HCT116 (cell line): ENCODE results near the gene TMIGD2.

ENCODE experiments used
- CBX3 ChIP-seq: IDR thresholded peaks from 2 replicates; pipeline ENCODE4 v1.6.1; 2012; ENCODE audit warnings: low read depth
- CEBPB ChIP-seq: IDR thresholded peaks from 2 replicates; pipeline ENCODE4 v1.6.1; 2012; ENCODE audit warnings: low read depth
- EZH2 ChIP-seq: fragments of 200-600 bp; sonication (generic); IDR thresholded peaks from 2 replicates; pipeline ENCODE4 v1.6.1; 2017; ENCODE audit warnings: antibody characterized with exemption, mixed run types
- EZH2phosphoT487 ChIP-seq: fragments of 200-600 bp; IDR thresholded peaks from 2 replicates; pipeline ENCODE4 v1.6.1; 2018; ENCODE audit warnings: antibody characterized with exemption, borderline replicate concordance
- POLR2A ChIP-seq: IDR thresholded peaks from 2 replicates; pipeline ENCODE4 v1.7.0; 2011; ENCODE audit warnings: borderline replicate concordance; ENCODE audit not compliant: insufficient read depth, insufficient read length; ENCODE audit errors: extremely low read depth
- POLR2AphosphoS5 ChIP-seq: IDR thresholded peaks from 2 replicates; pipeline ENCODE4 v1.6.1; 2011; ENCODE audit warnings: mild to moderate bottlenecking, low read depth, low read length, moderate library complexity
- SP1 ChIP-seq: IDR thresholded peaks from 2 replicates; pipeline ENCODE4 v1.6.1; 2012; ENCODE audit warnings: low read depth
- TCF7L2 ChIP-seq: IDR thresholded peaks from 2 replicates; pipeline ENCODE4 v1.7.0; 2011; ENCODE audit warnings: borderline replicate concordance, inconsistent platforms; ENCODE audit not compliant: insufficient read depth, insufficient read length; ENCODE audit errors: extremely low read depth
- YY1 ChIP-seq: IDR thresholded peaks from 2 replicates; pipeline ENCODE4 v1.6.1; 2011; ENCODE audit warnings: low read length, low read depth, moderate library complexity, mild to moderate bottlenecking; ENCODE audit not compliant: insufficient replicate concordance; ENCODE audit errors: extremely low read depth
- ZNF274 ChIP-seq: fragments of 200-500 bp; sonication (Bioruptor generic); IDR thresholded peaks from 2 replicates; pipeline ENCODE4 v1.6.1; 2014; ENCODE audit warnings: mild to moderate bottlenecking, low read depth, low read length, inconsistent platforms
- TF ChIP-seq, protein P1 (sequence below): IDR thresholded peaks from 2 replicates; pipeline ENCODE4 v1.6.1; 2012
- TF ChIP-seq, protein P2 (sequence below), 3 experiments: fragments of 200-600 bp in 1 of 3; sonication (generic) in 1 of 3; IDR thresholded peaks in 2 of 3; conservative IDR thresholded peaks in 1 of 3; 2 replicates each; pipeline ENCODE4 v1.5.1; 2012 to 2017; ENCODE audit warnings: low read depth in 2 of 3, low read length in 2 of 3, antibody characterized with exemption in 1 of 3, borderline replicate concordance in 1 of 3, control low read depth in 1 of 3, mild to moderate bottlenecking in 1 of 3, mixed read lengths in 1 of 3, mixed run types in 1 of 3, moderate library complexity in 1 of 3; ENCODE audit not compliant: insufficient read depth in 1 of 3
- TF ChIP-seq, protein P3 (sequence below): IDR thresholded peaks from 2 replicates; pipeline ENCODE4 v1.6.1; 2012; ENCODE audit warnings: low read depth
- TF ChIP-seq, protein P4 (sequence below): IDR thresholded peaks from 2 replicates; pipeline ENCODE4 v1.6.1; 2012

DNA sequence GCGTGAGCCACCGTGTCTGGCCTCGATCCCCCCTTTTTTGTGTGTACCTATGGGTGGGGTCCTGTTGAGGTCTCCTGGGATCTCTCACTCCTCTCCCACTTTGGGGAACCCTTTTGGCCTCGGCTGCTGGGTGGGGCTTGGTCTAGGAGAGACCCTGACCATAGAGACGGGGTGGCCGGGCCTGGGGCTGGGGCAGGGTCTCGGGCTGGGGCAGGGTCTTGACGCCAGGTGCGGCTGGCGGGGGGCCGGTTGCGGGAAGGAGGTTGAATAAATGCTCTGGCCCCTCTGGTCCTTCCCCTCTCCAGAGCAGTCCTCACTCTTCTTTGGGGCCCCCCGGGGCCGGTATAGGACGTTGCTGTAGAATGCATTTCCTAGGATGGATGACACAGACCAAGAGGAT, 9.7 kb downstream of the TMIGD2 start:
- no peak for TF ChIP-seq POLR2A
- TF ChIP-seq, protein P1, sequence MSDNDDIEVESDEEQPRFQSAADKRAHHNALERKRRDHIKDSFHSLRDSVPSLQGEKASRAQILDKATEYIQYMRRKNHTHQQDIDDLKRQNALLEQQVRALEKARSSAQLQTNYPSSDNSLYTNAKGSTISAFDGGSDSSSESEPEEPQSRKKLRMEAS = no peak
- TF ChIP-seq, protein P2, sequence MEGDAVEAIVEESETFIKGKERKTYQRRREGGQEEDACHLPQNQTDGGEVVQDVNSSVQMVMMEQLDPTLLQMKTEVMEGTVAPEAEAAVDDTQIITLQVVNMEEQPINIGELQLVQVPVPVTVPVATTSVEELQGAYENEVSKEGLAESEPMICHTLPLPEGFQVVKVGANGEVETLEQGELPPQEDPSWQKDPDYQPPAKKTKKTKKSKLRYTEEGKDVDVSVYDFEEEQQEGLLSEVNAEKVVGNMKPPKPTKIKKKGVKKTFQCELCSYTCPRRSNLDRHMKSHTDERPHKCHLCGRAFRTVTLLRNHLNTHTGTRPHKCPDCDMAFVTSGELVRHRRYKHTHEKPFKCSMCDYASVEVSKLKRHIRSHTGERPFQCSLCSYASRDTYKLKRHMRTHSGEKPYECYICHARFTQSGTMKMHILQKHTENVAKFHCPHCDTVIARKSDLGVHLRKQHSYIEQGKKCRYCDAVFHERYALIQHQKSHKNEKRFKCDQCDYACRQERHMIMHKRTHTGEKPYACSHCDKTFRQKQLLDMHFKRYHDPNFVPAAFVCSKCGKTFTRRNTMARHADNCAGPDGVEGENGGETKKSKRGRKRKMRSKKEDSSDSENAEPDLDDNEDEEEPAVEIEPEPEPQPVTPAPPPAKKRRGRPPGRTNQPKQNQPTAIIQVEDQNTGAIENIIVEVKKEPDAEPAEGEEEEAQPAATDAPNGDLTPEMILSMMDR (IDR thresholded peaks at IDR 0.05 in 2 of 3, conservative IDR thresholded peaks at IDR 0.05 in 1 of 3; ENCODE audit: borderline replicate concordance in 1 of 3, insufficient read depth in 1 of 3, low read depth in 2 of 3, low read length in 2 of 3) = no peak
- no peak for TF ChIP-seq POLR2AphosphoS5
- TF ChIP-seq SP1 = no peak
- TF ChIP-seq CEBPB = no peak
- no peak for TF ChIP-seq ZNF274
- TF ChIP-seq, protein P3, sequence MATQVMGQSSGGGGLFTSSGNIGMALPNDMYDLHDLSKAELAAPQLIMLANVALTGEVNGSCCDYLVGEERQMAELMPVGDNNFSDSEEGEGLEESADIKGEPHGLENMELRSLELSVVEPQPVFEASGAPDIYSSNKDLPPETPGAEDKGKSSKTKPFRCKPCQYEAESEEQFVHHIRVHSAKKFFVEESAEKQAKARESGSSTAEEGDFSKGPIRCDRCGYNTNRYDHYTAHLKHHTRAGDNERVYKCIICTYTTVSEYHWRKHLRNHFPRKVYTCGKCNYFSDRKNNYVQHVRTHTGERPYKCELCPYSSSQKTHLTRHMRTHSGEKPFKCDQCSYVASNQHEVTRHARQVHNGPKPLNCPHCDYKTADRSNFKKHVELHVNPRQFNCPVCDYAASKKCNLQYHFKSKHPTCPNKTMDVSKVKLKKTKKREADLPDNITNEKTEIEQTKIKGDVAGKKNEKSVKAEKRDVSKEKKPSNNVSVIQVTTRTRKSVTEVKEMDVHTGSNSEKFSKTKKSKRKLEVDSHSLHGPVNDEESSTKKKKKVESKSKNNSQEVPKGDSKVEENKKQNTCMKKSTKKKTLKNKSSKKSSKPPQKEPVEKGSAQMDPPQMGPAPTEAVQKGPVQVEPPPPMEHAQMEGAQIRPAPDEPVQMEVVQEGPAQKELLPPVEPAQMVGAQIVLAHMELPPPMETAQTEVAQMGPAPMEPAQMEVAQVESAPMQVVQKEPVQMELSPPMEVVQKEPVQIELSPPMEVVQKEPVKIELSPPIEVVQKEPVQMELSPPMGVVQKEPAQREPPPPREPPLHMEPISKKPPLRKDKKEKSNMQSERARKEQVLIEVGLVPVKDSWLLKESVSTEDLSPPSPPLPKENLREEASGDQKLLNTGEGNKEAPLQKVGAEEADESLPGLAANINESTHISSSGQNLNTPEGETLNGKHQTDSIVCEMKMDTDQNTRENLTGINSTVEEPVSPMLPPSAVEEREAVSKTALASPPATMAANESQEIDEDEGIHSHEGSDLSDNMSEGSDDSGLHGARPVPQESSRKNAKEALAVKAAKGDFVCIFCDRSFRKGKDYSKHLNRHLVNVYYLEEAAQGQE = no peak
- TF ChIP-seq EZH2phosphoT487 = no peak
- no peak for TF ChIP-seq EZH2
- no peak for TF ChIP-seq CBX3
- TF ChIP-seq TCF7L2 = no peak
- TF ChIP-seq YY1 = no peak
- TF ChIP-seq, protein P4, sequence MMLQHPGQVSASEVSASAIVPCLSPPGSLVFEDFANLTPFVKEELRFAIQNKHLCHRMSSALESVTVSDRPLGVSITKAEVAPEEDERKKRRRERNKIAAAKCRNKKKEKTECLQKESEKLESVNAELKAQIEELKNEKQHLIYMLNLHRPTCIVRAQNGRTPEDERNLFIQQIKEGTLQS = no peak
